Neural cell (in vitro differentiated cells): ENCODE measurements around the gene TNS3.

Source experiments
- EP300 ChIP-seq: fragments of 450-650 bp; conservative IDR thresholded peaks from 2 replicates; pipeline ENCODE4 v1.6.1; 2014; ENCODE audit warnings: antibody characterized with exemption, mild to moderate bottlenecking, moderate library complexity; ENCODE audit not compliant: poor library complexity, severe bottlenecking
- EZH2 ChIP-seq: fragments of 200-600, 300-800 bp; shearing (Covaris generic), sonication (generic); IDR thresholded peaks from 2 replicates; pipeline ENCODE4 v1.6.1; 2014; ENCODE audit warnings: antibody characterized with exemption, low read length, borderline replicate concordance, mild to moderate bottlenecking; ENCODE audit not compliant: insufficient read depth, poor library complexity, severe bottlenecking
- MXI1 ChIP-seq: fragments of 450-650 bp; conservative IDR thresholded peaks from 2 replicates; pipeline ENCODE4 v1.6.1; 2014; ENCODE audit warnings: antibody characterized with exemption, mild to moderate bottlenecking; ENCODE audit not compliant: poor library complexity, severe bottlenecking
- POLR2AphosphoS5 ChIP-seq: IDR thresholded peaks from 2 replicates; pipeline ENCODE4 v1.6.1; 2012
- RAD21 ChIP-seq: fragments of 450-650 bp; conservative IDR thresholded peaks from 2 replicates; pipeline ENCODE4 v1.6.1; 2014; ENCODE audit warnings: antibody characterized with exemption, mild to moderate bottlenecking, moderate library complexity
- REST ChIP-seq: IDR thresholded peaks from 2 replicates; pipeline ENCODE4 v1.6.1; 2012; ENCODE audit warnings: borderline replicate concordance
- SMC3 ChIP-seq: fragments of 450-650 bp; conservative IDR thresholded peaks from 2 replicates; pipeline ENCODE4 v1.6.1; 2014; ENCODE audit warnings: antibody characterized with exemption, mild to moderate bottlenecking, moderate library complexity; ENCODE audit not compliant: poor library complexity
- TF ChIP-seq, protein P1 (sequence below): fragments of 450-650 bp; IDR thresholded peaks from 2 replicates; pipeline ENCODE4 v1.5.1; 2014; ENCODE audit warnings: antibody characterized with exemption, mild to moderate bottlenecking, moderate library complexity; ENCODE audit not compliant: poor library complexity, severe bottlenecking

DNA sequence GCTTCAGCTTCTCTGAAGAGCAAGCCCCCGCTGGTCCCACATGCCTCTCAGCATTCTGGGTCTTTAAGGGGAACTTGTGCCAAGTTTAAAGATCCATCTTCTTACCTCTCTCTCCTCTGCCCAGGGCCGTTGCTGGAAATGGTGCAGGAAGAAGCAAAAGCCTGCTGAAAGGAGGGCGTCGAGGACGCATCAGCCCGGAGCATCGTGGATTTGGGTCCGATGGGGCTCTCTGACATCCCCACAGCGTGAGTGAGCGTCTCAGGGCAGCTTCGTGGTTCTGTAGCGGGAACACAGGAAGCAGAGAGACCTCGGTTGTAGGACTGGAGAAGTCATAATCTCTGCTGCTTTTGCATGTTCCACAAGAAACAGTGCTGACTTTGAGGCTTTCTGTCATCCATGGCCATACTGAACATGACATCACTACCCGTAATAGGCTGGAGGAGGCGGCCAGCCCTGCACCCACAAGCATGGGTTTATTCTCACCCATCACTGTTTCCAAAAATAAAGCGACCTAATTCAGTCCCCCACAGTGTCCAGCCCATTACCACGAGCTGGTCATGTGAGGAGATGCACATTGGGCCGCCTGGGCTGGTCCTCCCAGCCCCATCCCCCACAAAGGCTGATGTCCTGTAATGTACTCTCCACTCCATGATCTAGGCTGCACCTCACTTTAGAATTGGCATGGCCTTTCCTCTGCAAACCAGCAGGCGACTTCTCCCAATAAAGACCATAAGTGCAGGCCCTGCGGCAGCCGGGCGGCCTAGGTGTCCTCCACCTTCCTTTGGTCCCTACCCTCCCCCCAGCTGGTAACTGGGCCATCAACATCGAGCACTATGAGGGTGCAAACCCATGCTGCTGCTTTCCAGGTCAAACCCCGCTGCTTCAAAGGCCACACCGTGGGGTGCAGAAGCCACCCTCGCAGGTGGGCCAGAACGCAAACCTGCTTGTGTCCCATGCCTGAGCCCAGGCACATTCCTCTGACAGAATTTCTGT lies 276.9 kb downstream of the TNS3 start:
- no peak for TF ChIP-seq EZH2
- TF ChIP-seq, protein P1, sequence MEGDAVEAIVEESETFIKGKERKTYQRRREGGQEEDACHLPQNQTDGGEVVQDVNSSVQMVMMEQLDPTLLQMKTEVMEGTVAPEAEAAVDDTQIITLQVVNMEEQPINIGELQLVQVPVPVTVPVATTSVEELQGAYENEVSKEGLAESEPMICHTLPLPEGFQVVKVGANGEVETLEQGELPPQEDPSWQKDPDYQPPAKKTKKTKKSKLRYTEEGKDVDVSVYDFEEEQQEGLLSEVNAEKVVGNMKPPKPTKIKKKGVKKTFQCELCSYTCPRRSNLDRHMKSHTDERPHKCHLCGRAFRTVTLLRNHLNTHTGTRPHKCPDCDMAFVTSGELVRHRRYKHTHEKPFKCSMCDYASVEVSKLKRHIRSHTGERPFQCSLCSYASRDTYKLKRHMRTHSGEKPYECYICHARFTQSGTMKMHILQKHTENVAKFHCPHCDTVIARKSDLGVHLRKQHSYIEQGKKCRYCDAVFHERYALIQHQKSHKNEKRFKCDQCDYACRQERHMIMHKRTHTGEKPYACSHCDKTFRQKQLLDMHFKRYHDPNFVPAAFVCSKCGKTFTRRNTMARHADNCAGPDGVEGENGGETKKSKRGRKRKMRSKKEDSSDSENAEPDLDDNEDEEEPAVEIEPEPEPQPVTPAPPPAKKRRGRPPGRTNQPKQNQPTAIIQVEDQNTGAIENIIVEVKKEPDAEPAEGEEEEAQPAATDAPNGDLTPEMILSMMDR, result no peak
- no peak for TF ChIP-seq POLR2AphosphoS5
- no peak for TF ChIP-seq REST
- TF ChIP-seq RAD21, result no peak
- no peak for TF ChIP-seq MXI1
- TF ChIP-seq EP300, result no peak
- TF ChIP-seq SMC3, result no peak
